ENCODE results near the gene SCRN1.
A peak's percentile ranks its signal among the peaks of the same experiment; 100 is the strongest.

SCRN1 gene

DNA sequence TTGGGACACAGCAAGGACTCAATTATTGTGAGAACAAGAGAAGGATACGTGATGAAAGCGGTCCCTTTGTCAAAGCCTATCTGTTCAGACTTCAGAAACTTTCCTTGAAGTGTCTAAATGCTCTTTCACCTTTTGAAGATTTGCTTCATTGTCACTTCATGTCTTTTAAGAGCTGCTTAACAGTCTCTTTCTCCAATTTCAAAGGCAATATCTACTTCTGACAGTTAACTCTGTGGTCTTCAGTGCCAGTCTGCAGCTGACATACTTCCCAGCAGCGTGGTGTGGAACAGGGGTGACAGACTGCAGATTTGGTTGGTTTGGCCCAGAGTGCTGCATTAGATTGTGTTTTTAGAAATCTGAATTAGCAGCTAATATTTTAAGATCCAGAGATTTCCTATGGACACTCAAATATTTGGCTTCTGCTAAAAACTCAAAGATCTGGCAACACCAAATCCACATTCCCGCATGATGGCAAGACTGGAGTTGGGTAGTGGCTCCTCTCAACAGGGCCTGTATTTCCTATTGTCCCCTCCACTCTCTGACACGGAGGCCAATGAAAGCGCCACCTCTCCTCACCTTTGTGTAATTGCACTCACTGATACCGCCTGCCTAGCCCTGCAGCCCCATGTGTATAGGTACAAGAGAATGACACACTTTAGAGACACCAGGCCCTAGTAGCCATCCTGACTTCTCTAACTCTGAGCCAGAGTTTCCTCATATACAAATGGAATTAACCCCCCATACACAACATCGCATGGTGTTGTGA, 11.5 kb downstream of the SCRN1 start:
- no peaks in the 10 kb centered on the region for H3K36me3 ChIP-seq (ENCODE audit: control insufficient read depth in 1 of 2, insufficient read depth in 2 of 2, low read length in 2 of 2)
- no peaks in the 10 kb centered on the region for H3K27me3 ChIP-seq (ENCODE audit: low read depth, low read length)
- no peak overlapping the region for H3K4me3 ChIP-seq (ENCODE audit: low read depth in 1 of 2, low read length in 2 of 2)
- peaks cover 0 to 20% of the 10 kb centered on the region in 2 donors for H3K4me1 ChIP-seq (ENCODE audit: control insufficient read depth in 1 of 2, insufficient read depth in 2 of 2, low read length in 2 of 2)
- no peak overlapping the region for H3K27ac ChIP-seq (ENCODE audit: low read length)
- no peaks in the 10 kb centered on the region for H3K9me3 ChIP-seq (ENCODE audit: control insufficient read depth in 1 of 2, low read length in 2 of 2)

DNA sequence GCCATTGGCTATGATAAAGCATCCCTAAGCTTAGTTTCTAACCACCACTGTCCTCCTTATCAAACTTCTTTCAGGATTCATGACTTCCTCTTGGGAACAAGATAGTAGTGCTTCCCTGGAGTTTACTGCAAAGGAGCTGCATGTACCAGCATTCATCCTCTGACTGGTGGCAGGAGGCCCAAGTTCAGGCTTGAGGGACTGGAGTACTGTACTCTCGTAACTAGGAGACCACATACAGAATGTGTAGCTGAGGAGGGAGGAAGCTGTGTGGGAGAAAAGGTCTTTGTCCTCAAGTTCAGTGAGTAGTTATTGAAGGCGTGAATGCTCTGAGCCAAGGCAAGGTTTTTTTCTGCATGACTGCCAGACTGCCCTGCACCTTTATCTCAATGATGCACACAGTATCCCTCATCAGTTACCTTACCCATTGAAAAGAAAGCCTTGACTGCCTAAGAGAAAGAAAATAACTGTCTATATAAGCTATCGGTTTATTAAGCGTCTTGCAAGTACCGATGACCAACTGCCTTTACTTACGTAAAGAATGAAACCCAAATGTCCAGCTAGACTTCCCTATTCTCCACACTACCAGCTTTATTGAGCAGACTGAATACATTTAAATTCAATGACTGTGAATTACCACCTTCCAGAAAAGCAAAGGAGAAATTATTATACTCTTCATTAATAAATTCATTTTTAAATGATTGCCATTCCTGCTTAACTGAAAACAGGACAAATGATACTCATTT, 12.8 kb downstream of the SCRN1 start:
- H3K9me3 ChIP-seq (ENCODE audit: control insufficient read depth in 1 of 2, low read length in 2 of 2) = no peaks in the 10 kb centered on the region
- H3K36me3 ChIP-seq (ENCODE audit: control insufficient read depth in 1 of 2, insufficient read depth in 2 of 2, low read length in 2 of 2) = no peaks in the 10 kb centered on the region
- no peak overlapping the region for H3K27ac ChIP-seq (ENCODE audit: low read length)
- H3K4me3 ChIP-seq (ENCODE audit: low read depth in 1 of 2, low read length in 2 of 2) = peak overlapping the region in 1 of 2 donors; percentile 19
- H3K27me3 ChIP-seq (ENCODE audit: low read depth, low read length) = no peaks in the 10 kb centered on the region
- peaks cover 0 to 20% of the 10 kb centered on the region in 2 donors for H3K4me1 ChIP-seq (ENCODE audit: control insufficient read depth in 1 of 2, insufficient read depth in 2 of 2, low read length in 2 of 2)

DNA sequence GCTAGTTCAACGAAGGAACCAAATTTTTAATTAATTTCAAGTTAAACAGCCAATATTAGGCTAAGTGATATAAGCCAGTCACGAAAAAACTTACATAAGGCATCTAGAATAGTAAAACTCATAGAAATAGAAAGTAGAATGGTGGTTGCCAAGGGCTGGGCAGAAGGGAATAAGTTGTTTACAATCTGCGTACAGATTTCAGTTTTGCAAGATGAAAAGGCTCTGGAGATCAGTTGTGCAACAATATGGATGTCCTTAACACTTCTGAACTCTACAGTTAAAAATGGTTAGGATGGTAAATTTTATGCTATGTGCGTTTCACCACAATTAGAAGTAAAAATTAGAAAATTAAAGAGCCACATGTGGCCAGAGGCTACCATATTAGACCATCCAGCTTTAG, 13.3 kb downstream of the SCRN1 start:
- peak overlapping the region in 1 of 2 donors; percentile 19 for H3K4me3 ChIP-seq (ENCODE audit: low read depth in 1 of 2, low read length in 2 of 2)
- no peaks in the 10 kb centered on the region for H3K36me3 ChIP-seq (ENCODE audit: control insufficient read depth in 1 of 2, insufficient read depth in 2 of 2, low read length in 2 of 2)
- H3K27me3 ChIP-seq (ENCODE audit: low read depth, low read length) = no peaks in the 10 kb centered on the region
- no peaks in the 10 kb centered on the region for H3K9me3 ChIP-seq (ENCODE audit: control insufficient read depth in 1 of 2, low read length in 2 of 2)
- H3K4me1 ChIP-seq (ENCODE audit: control insufficient read depth in 1 of 2, insufficient read depth in 2 of 2, low read length in 2 of 2) = peaks cover 0 to 20% of the 10 kb centered on the region in 2 donors
- H3K27ac ChIP-seq (ENCODE audit: low read length) = peak overlapping the region; percentile 42

DNA sequence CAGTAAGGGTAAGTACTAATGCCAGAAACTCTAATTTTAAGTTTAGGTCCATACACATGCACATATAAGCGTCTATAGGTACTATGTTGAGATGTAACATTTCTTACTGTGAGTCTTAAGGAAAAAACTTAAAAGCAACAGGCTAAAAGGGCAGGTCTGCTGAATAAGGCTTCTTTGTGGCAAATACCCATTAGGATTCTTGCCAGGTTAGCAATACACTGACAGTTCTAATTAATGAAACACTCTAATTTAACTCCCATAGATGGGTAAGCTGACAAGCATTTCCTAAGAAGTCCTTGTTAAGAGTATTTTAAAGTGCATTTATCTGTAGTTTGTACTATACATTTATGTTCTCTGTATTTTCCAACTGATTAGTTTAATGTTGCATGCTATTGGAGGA, 14.0 kb downstream of the SCRN1 start:
- Histone ChIP-seq H3K4me3 (ENCODE audit: low read depth in 1 of 2, low read length in 2 of 2) (peak overlapping the region in 1 of 2 donors; percentile 14), H3K27ac (ENCODE audit: low read length) (no peak overlapping the region), H3K9me3 (ENCODE audit: control insufficient read depth in 1 of 2, low read length in 2 of 2) (no peaks in the 10 kb centered on the region), H3K4me1 (ENCODE audit: control insufficient read depth in 1 of 2, insufficient read depth in 2 of 2, low read length in 2 of 2) (peaks cover 0 to 20% of the 10 kb centered on the region in 2 donors), H3K36me3 (ENCODE audit: control insufficient read depth in 1 of 2, insufficient read depth in 2 of 2, low read length in 2 of 2) (no peaks in the 10 kb centered on the region), H3K27me3 (ENCODE audit: low read depth, low read length) (no peaks in the 10 kb centered on the region)

DNA sequence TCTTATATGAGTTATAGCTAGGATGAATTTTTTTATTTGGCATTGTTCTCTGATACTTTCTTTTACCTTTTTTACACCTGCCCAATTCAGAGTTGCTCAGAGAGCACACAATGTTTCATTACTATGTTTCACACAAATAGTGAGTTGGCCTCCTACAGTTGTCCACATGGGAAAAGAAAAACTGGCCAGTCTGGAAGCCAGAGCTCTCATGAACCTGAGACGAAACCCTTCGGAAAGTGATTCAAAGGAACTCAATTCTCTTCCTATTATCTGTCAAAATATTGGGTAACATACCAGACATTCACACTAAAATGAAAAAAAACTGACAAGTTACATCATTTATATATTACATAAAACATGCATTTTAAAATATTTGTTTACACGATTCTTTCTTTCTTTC, 15.3 kb downstream of the SCRN1 start:
- no peaks in the 10 kb centered on the region for H3K36me3 ChIP-seq (ENCODE audit: control insufficient read depth in 1 of 2, insufficient read depth in 2 of 2, low read length in 2 of 2)
- H3K27ac ChIP-seq (ENCODE audit: low read length) = no peak overlapping the region
- H3K27me3 ChIP-seq (ENCODE audit: low read depth, low read length) = no peaks in the 10 kb centered on the region
- no peaks in the 10 kb centered on the region for H3K9me3 ChIP-seq (ENCODE audit: control insufficient read depth in 1 of 2, low read length in 2 of 2)
- no peak overlapping the region for H3K4me3 ChIP-seq (ENCODE audit: low read depth in 1 of 2, low read length in 2 of 2)
- H3K4me1 ChIP-seq (ENCODE audit: control insufficient read depth in 1 of 2, insufficient read depth in 2 of 2, low read length in 2 of 2) = peaks cover 0 to 20% of the 10 kb centered on the region in 2 donors

DNA sequence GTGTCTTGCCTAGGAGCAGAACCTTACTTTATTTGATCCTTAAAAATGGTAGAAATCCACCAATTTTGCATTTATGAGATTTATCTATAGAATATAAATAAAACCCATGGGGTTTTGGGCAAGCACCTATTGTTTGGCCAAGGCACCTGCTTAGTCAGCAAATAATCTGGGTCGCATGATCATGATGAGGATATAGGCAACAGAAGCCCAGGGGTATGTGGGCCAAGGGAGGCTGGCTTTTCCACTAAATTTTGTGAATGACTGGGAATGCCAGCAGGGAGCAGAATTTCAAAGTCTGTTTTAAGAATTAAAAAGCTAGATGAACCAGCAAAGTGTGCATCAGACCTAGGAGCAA, 17.3 kb downstream of the SCRN1 start:
- Histone ChIP-seq H3K27me3 (ENCODE audit: low read depth, low read length) (no peaks in the 10 kb centered on the region), H3K4me3 (ENCODE audit: low read depth in 1 of 2, low read length in 2 of 2) (no peak overlapping the region), H3K27ac (ENCODE audit: low read length) (no peak overlapping the region), H3K4me1 (ENCODE audit: control insufficient read depth in 1 of 2, insufficient read depth in 2 of 2, low read length in 2 of 2) (peaks cover 0 to 25% of the 10 kb centered on the region in 2 donors), H3K9me3 (ENCODE audit: control insufficient read depth in 1 of 2, low read length in 2 of 2) (no peaks in the 10 kb centered on the region), H3K36me3 (ENCODE audit: control insufficient read depth in 1 of 2, insufficient read depth in 2 of 2, low read length in 2 of 2) (peaks cover 0 to 9% of the 10 kb centered on the region in 2 donors)

DNA sequence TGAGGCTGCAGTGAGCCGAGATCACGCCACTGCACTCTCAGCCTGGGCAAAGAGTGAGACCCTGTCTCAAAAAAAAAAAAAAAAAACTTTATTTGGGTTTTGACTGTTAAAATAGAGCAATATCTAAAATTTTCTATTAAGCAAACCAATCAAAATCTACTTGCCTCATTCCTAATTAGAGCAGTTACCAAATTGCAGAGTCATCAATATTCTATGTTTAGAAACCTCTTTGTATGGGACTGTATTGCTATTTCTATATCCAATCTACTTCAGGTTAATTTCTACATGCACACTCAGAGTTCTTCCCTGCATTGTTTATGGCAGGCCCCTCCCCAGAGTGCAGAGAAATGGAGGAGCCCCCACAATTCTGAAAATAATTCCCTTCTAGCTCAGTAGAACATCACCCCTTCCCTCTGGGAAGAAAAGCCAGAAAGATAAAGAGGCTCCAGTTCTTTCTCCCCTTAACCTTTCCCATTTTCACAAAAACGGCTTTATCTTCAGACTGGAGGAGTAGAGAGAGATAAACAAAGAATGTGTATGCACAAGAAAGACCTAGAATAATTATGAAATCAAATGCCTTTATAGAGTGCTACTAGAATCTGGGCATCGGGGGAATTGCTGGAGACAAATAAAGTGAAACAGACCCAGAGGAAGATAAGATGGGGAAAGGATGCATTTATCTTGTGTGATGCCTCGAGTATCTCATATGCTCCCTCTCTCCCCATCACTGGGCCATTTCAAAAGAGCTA, 17.9 kb downstream of the SCRN1 start:
- H3K27ac ChIP-seq (ENCODE audit: low read length) = no peak overlapping the region
- peaks cover 0 to 21% of the 10 kb centered on the region in 2 donors for H3K4me1 ChIP-seq (ENCODE audit: control insufficient read depth in 1 of 2, insufficient read depth in 2 of 2, low read length in 2 of 2)

DNA sequence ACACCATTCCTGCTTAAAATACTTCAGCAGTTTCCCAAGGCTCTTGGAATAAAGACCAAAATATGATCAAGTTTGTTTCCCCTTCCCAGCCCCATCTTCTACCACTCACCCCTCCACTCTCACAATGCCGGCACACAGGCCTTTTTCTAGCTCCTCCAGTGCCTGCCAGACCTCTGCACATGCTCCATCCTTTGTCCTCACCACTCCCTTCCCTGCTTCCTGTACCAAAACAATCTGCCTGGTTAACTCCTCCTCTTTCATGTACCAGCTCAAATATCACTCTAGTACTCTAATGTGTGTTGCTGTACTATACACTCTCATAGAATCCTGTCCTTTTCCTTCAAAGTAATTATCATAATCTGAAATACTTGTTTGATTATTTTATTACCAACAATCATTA, 19.4 kb downstream of the SCRN1 start:
- peaks cover 0 to 9% of the 10 kb centered on the region in 2 donors for H3K36me3 ChIP-seq (ENCODE audit: control insufficient read depth in 1 of 2, insufficient read depth in 2 of 2, low read length in 2 of 2)
- H3K9me3 ChIP-seq (ENCODE audit: control insufficient read depth in 1 of 2, low read length in 2 of 2) = no peaks in the 10 kb centered on the region
- no peak overlapping the region for H3K27ac ChIP-seq (ENCODE audit: low read length)
- H3K27me3 ChIP-seq (ENCODE audit: low read depth, low read length) = no peaks in the 10 kb centered on the region
- no peak overlapping the region for H3K4me3 ChIP-seq (ENCODE audit: low read depth in 1 of 2, low read length in 2 of 2)
- peaks cover 0 to 9% of the 10 kb centered on the region in 2 donors for H3K4me1 ChIP-seq (ENCODE audit: control insufficient read depth in 1 of 2, insufficient read depth in 2 of 2, low read length in 2 of 2)

More for the DNA sequence above, 17.9 kb downstream of the SCRN1 start:
- H3K36me3 ChIP-seq (ENCODE audit: control insufficient read depth in 1 of 2, insufficient read depth in 2 of 2, low read length in 2 of 2) = peaks cover 0 to 9% of the 10 kb centered on the region in 2 donors
- no peak overlapping the region for H3K4me3 ChIP-seq (ENCODE audit: low read depth in 1 of 2, low read length in 2 of 2)
- H3K9me3 ChIP-seq (ENCODE audit: control insufficient read depth in 1 of 2, low read length in 2 of 2) = no peaks in the 10 kb centered on the region
- no peaks in the 10 kb centered on the region for H3K27me3 ChIP-seq (ENCODE audit: low read depth, low read length)

DNA sequence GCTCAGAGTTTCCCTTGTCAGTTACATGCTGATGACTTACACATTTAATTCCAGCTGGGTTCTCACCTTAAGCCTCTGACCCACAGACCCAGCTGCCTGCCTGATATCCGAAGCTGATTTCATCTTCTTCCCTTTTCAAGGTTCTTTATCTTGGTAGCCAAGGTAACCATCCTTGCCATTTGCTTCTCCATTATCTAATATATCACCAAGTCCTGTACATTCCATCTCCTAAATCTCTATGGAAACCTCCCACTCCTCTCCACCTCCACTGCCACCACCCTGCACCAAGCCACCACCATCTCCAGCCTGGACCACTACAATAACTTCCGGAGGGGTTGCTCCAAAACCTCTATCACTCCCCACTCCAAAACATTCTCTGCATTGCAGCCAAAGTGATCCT, 19.9 kb downstream of the SCRN1 start:
- no peak overlapping the region for H3K4me3 ChIP-seq (ENCODE audit: low read depth in 1 of 2, low read length in 2 of 2)
- peaks cover 0 to 9% of the 10 kb centered on the region in 2 donors for H3K36me3 ChIP-seq (ENCODE audit: control insufficient read depth in 1 of 2, insufficient read depth in 2 of 2, low read length in 2 of 2)
- H3K27me3 ChIP-seq (ENCODE audit: low read depth, low read length) = no peaks in the 10 kb centered on the region
- no peaks in the 10 kb centered on the region for H3K9me3 ChIP-seq (ENCODE audit: control insufficient read depth in 1 of 2, low read length in 2 of 2)
- H3K27ac ChIP-seq (ENCODE audit: low read length) = no peak overlapping the region
- peaks cover 0 to 10% of the 10 kb centered on the region in 2 donors for H3K4me1 ChIP-seq (ENCODE audit: control insufficient read depth in 1 of 2, insufficient read depth in 2 of 2, low read length in 2 of 2)

DNA sequence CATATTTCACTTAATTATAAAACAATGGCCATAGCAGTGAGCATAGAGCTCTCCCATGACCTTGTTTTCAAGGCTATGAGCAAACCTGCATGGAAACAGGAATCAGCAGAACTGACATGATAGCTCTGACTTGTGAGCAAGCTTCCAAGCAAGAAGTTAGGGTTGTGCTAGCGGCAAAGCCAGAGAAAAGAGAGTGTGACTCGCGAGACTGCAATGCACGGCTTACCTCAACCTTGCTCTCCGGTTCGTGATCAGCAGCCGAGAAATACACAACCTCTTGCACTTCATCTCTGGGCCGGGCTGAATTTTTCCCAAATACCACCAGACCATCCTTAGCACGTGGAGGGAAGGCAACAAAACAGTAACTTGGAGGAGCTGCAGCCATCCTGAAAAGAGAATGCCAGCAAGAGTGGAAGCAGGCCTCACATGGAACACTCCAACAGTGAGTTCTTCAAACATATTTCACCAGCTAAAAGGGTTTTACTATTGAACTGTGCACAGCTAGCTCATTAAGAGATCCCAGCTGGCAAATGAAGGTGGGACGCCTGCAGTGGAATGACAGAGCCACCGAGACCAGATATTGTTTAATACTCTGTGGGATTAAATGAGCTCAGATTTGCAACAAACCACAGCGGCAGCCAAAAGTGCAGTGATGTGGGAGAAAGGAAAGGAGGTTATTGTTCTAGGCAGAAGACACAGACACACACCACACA, 20.8 kb downstream of the SCRN1 start:
- H3K4me3 ChIP-seq (ENCODE audit: low read depth in 1 of 2, low read length in 2 of 2) = no peak overlapping the region
- H3K9me3 ChIP-seq (ENCODE audit: control insufficient read depth in 1 of 2, low read length in 2 of 2) = no peaks in the 10 kb centered on the region
- H3K27ac ChIP-seq (ENCODE audit: low read length) = no peak overlapping the region
- peaks cover 0 to 9% of the 10 kb centered on the region in 2 donors for H3K36me3 ChIP-seq (ENCODE audit: control insufficient read depth in 1 of 2, insufficient read depth in 2 of 2, low read length in 2 of 2)
- H3K27me3 ChIP-seq (ENCODE audit: low read depth, low read length) = no peaks in the 10 kb centered on the region
- peaks cover 0 to 10% of the 10 kb centered on the region in 2 donors for H3K4me1 ChIP-seq (ENCODE audit: control insufficient read depth in 1 of 2, insufficient read depth in 2 of 2, low read length in 2 of 2)

DNA sequence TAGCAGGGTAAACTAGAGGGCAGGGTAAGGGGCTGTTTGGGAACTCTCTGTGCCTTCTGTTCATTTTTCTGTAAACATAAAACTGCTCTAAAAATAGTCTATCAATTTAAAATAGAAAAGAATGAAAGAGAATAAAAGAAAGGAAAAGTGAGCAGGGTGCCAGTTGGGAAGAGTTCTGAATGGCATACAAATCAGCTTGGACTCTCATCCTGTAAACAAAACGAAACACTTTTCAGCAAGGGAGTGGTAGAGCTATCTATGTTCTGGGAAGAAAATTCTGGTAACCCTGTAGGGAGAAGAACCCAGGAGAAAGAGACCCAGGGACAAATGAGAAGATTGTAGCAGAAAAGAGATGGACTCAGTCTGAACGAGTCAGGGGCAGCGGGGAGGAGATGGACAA, 24.6 kb downstream of the SCRN1 start:
- Histone ChIP-seq H3K4me1 (ENCODE audit: control insufficient read depth in 1 of 2, insufficient read depth in 2 of 2, low read length in 2 of 2) (peaks cover 0 to 10% of the 10 kb centered on the region in 2 donors), H3K27ac (ENCODE audit: low read length) (no peak overlapping the region), H3K9me3 (ENCODE audit: control insufficient read depth in 1 of 2, low read length in 2 of 2) (no peaks in the 10 kb centered on the region), H3K27me3 (ENCODE audit: low read depth, low read length) (no peaks in the 10 kb centered on the region), H3K36me3 (ENCODE audit: control insufficient read depth in 1 of 2, insufficient read depth in 2 of 2, low read length in 2 of 2) (peaks cover 0 to 9% of the 10 kb centered on the region in 2 donors), H3K4me3 (ENCODE audit: low read depth in 1 of 2, low read length in 2 of 2) (no peak overlapping the region)
